K562 (cell line): Measurements from ENCODE around the gene OSCP1. TPM values are rescaled to one million over a fixed set of nuclear protein-coding genes. Genes with fewer than 3 reads are reported as not detected.
A peak's percentile ranks its signal among the peaks of the same experiment; 100 is the strongest.

Experiments
- CBX3 ChIP-seq, 2 experiments: IDR thresholded peaks; 1 replicate in 1 of 2; 2 replicates in 1 of 2; pipeline ENCODE4 v1.6.1; 2012; ENCODE audit warnings: inconsistent platforms in 2 of 2, low read length in 2 of 2, borderline replicate concordance in 1 of 2, control low read depth in 1 of 2
- CHD2 ChIP-seq: IDR thresholded peaks from 2 replicates; pipeline ENCODE4 v1.6.1; 2011; ENCODE audit warnings: low read depth, low read length
- ELF1 ChIP-seq: fragments of 200-800 bp; sonication (Bioruptor generic); IDR thresholded peaks from 2 replicates; pipeline ENCODE4 v1.6.1; 2016; ENCODE audit warnings: missing genetic modification characterization, missing compliant biosample characterization
- GATAD2B ChIP-seq: fragments of 450-650 bp; IDR thresholded peaks from 2 replicates; pipeline ENCODE4 v1.6.1; 2017; ENCODE audit warnings: mild to moderate bottlenecking, borderline replicate concordance
- HCFC1 ChIP-seq: IDR thresholded peaks from 2 replicates; pipeline ENCODE4 v1.6.1; 2012; ENCODE audit warnings: low read depth, low read length, improper control_type of control experiment
- HNRNPLL ChIP-seq: fragments of 200-400 bp; formaldehyde crosslinking; IDR thresholded peaks from 2 replicates; pipeline ENCODE4 v1.6.1; 2017; ENCODE audit warnings: low read length, low read depth, mild to moderate bottlenecking; ENCODE audit not compliant: poor library complexity, severe bottlenecking
- KLF1 ChIP-seq: fragments of 450-650 bp; IDR thresholded peaks from 2 replicates; pipeline ENCODE4 v1.6.1; 2016; ENCODE audit warnings: missing genetic modification characterization, missing compliant biosample characterization
- KLF13 ChIP-seq: fragments of 450-650 bp; IDR thresholded peaks from 2 replicates; pipeline ENCODE4 v1.6.1; 2016; ENCODE audit warnings: missing genetic modification characterization, low read depth, mild to moderate bottlenecking, missing compliant biosample characterization, moderate library complexity, borderline replicate concordance
- MXI1 ChIP-seq: IDR thresholded peaks from 2 replicates; pipeline ENCODE4 v1.6.1; 2011; ENCODE audit warnings: low read depth, mild to moderate bottlenecking, improper control_type of control experiment, low read length
- NEUROD1 ChIP-seq: fragments of 150-350 bp; IDR thresholded peaks from 2 replicates; pipeline ENCODE4 v1.6.1; 2014; ENCODE audit warnings: borderline replicate concordance, low read length, low read depth; ENCODE audit not compliant: partially characterized antibody
- NFIC ChIP-seq: fragments of 450-650 bp; IDR thresholded peaks from 2 replicates; pipeline ENCODE4 v1.6.1; 2017; ENCODE audit warnings: mild to moderate bottlenecking, inconsistent platforms
- NONO ChIP-seq, 2 experiments: fragments of 200-400 bp in 1 of 2; fragments of 450-650 bp in 1 of 2; formaldehyde crosslinking in 1 of 2; IDR thresholded peaks; 2 replicates each; pipeline ENCODE4 v1.6.1; 2017; ENCODE audit warnings: low read depth in 2 of 2, mild to moderate bottlenecking in 2 of 2, moderate library complexity in 2 of 2, low read length in 1 of 2
- POU5F1 ChIP-seq: fragments of 150-350 bp; IDR thresholded peaks from 2 replicates; pipeline ENCODE4 v1.6.1; 2014; ENCODE audit warnings: borderline replicate concordance, low read length, low read depth, mild to moderate bottlenecking; ENCODE audit not compliant: partially characterized antibody
- PPARD ChIP-seq: fragments of 250-450 bp; sonication (Bioruptor Pico); IDR thresholded peaks from 2 replicates; pipeline ENCODE4 v1.8.0; 2022; ENCODE audit warnings: inconsistent platforms, mild to moderate bottlenecking, moderate library complexity
- SP2 ChIP-seq: IDR thresholded peaks from 2 replicates; pipeline ENCODE4 v1.6.1; 2011; ENCODE audit warnings: mild to moderate bottlenecking, low read depth, low read length, moderate library complexity; ENCODE audit not compliant: poor library complexity, severe bottlenecking; ENCODE audit errors: extremely low read depth
- ZC3H11A ChIP-seq: IDR thresholded peaks from 2 replicates; pipeline ENCODE4 v1.6.1; 2012; ENCODE audit warnings: low read depth, low read length, improper control_type of control experiment
- ZNF143 ChIP-seq: sonication (generic); formaldehyde crosslinking; IDR thresholded peaks from 2 replicates; pipeline ENCODE4 v1.9.0; 2022; ENCODE audit warnings: mild to moderate bottlenecking, missing genetic modification reagents
- ZNF384 ChIP-seq: IDR thresholded peaks from 2 replicates; pipeline ENCODE4 v1.6.1; 2012; ENCODE audit warnings: low read depth, low read length, improper control_type of control experiment
- ZSCAN32 ChIP-seq: fragments of 450-650 bp; formaldehyde crosslinking; IDR thresholded peaks from 2 replicates; pipeline ENCODE4 v1.4.0; 2020; ENCODE audit warnings: mild to moderate bottlenecking, moderate library complexity
- polyA plus RNA-seq, 8 experiments: library from polyadenylated mRNA; depleted of rRNA in 4 of 8; stranded (reverse) in 5 of 8; unstranded in 3 of 8; fragments of >200 nt; fragmentation: Nextera tagmentation in 2 of 8; fragmentation: Illumina TruSeq in 1 of 8; extraction: Ambion mirVana in 2 of 8; extraction: Trizol in 1 of 8; gene quantifications; 2 replicates each; pipeline versions ENCODE4 v1.2.1 to v1.2.3, GENCODE V29; 2011 to 2014; ENCODE audit warnings: inconsistent platforms in 1 of 8, missing spikeins in 1 of 8
- total RNA-seq, 7 experiments: library from RNA; depleted of rRNA in 6 of 7; stranded (reverse); fragments of >200 nt in 6 of 7; fragmentation: Illumina TruSeq in 2 of 7; extraction: Trizol in 2 of 7; gene quantifications; 2 replicates each; pipeline versions ENCODE4 v1.2.1 to v1.2.3, GENCODE V29; 2011 to 2021; ENCODE audit warnings: low replicate concordance in 1 of 7
- TF ChIP-seq, protein P1 (sequence below), 2 experiments: IDR thresholded peaks in 1 of 2; conservative IDR thresholded peaks in 1 of 2; 2 replicates each; pipeline ENCODE4 v1.6.1; 2016; ENCODE audit warnings: low read depth in 2 of 2, mild to moderate bottlenecking in 1 of 2, missing compliant biosample characterization in 1 of 2, missing genetic modification characterization in 1 of 2, moderate library complexity in 1 of 2
- TF ChIP-seq, protein P2 (sequence below): fragments of 200-800 bp; sonication (Bioruptor generic); IDR thresholded peaks from 2 replicates; pipeline ENCODE4 v1.6.1; 2017; ENCODE audit warnings: missing genetic modification characterization, missing compliant biosample characterization

Gene OSCP1
- total and polyA plus RNA-seq, 9 of the 15 experiments (the other 6 are each of a cell fraction or from before 2014, with no cell fraction given): 0.15 to 0.40 (median 0.33) TPM; not detected in 5

DNA sequence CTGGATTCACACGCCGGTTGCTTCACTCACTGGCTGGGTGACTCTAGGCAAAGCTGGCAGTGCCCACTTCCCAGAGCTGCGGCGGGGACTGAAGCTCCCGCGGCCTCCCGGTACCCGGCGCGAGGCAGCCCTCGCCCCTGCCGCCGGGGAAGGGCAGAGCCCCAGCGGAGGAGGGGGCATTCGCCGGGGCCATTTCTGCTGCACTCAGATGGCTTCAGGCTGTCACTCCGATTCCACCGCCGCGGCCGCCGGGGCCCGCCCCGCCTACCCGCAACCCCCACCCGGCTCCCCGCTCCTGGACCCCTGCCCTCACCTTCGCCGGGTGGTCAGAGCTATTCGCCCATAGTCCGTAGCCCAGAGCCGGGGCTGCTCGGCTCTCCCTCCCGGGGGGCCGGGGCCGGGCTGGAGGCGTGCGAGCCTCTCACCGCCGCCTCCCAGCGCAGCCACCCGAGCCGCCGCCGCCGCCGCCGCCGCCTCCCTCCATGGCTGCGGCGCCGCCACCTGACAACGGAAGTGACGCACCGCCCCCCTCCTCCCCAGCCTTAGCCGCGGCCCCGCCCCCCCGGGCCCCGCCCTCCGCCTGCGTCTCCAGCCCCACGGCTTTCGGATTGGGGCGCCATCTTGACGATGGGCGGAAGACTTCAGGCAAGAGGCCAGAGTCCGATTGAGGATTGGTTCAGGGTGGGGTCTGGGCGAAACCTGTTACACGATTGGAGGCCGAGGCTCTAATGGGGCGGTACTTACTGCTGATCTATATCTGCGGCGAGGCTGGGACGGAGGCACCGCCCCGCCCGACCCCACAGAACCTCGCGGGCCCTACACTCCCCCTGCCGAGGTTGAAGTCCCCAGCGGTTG, 64.6 kb downstream of the OSCP1 start, which contains the start of gene STK40 (continued):
- peak; percentile 51; the same call in 1 of the 2 replicates for TF ChIP-seq MXI1
- TF ChIP-seq ZSCAN32 (CRISPR knock-in tag): 0 out of 2 replicates have a peak, but pooled peaks have one; percentile 28
- peak; percentile 88 for TF ChIP-seq POU5F1
- TF ChIP-seq ZNF143: peak; percentile 60
- TF ChIP-seq SP2: peak; percentile 89
- no peak for TF ChIP-seq KLF1
- peak; percentile 97 for TF ChIP-seq ELF1
- peak; percentile 95 for TF ChIP-seq HCFC1
- TF ChIP-seq ZC3H11A: peak; percentile 78; the same call in 1 of the 2 replicates
- TF ChIP-seq PPARD (CRISPR knock-in tag): no peak
- TF ChIP-seq HNRNPLL: peak; percentile 8
- TF ChIP-seq CHD2: peak; percentile 88
- peak; percentile 96 for TF ChIP-seq NEUROD1
- 0 out of 2 replicates have a peak, but pooled peaks have one; percentile 10 for TF ChIP-seq NFIC
- TF ChIP-seq ZNF384: 0 out of 2 replicates have a peak, but pooled peaks have one; percentile 17
- TF ChIP-seq CBX3 (IDR thresholded peaks at IDR 0.05; ENCODE audit: borderline replicate concordance in 1 of 2, low read length in 2 of 2): no peak
- peak; percentile 59; the same call in 1 of the 2 replicates for TF ChIP-seq GATAD2B
- TF ChIP-seq, protein P1, sequence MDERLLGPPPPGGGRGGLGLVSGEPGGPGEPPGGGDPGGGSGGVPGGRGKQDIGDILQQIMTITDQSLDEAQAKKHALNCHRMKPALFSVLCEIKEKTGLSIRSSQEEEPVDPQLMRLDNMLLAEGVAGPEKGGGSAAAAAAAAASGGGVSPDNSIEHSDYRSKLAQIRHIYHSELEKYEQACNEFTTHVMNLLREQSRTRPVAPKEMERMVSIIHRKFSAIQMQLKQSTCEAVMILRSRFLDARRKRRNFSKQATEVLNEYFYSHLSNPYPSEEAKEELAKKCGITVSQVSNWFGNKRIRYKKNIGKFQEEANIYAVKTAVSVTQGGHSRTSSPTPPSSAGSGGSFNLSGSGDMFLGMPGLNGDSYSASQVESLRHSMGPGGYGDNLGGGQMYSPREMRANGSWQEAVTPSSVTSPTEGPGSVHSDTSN (CRISPR knock-in tag; IDR thresholded peaks at IDR 0.05; ENCODE audit: low read depth): peak; percentile 23; the same call in 1 of the 2 replicates
- TF ChIP-seq, protein P1 (tag; conservative IDR thresholded peaks at IDR 0.05; ENCODE audit: low read depth): no peak
- TF ChIP-seq, protein P2, sequence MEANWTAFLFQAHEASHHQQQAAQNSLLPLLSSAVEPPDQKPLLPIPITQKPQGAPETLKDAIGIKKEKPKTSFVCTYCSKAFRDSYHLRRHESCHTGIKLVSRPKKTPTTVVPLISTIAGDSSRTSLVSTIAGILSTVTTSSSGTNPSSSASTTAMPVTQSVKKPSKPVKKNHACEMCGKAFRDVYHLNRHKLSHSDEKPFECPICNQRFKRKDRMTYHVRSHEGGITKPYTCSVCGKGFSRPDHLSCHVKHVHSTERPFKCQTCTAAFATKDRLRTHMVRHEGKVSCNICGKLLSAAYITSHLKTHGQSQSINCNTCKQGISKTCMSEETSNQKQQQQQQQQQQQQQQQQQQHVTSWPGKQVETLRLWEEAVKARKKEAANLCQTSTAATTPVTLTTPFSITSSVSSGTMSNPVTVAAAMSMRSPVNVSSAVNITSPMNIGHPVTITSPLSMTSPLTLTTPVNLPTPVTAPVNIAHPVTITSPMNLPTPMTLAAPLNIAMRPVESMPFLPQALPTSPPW (CRISPR knock-in tag): peak; percentile 99
- peak; percentile 50; the same call in 1 of the 2 replicates for TF ChIP-seq KLF13 (tag)
- TF ChIP-seq NONO (IDR thresholded peaks at IDR 0.05; ENCODE audit: low read depth in 2 of 2, low read length in 1 of 2): peak; percentile 28 to 62; a peak in 2 of 4 replicates
